GM18868 (cell line): ENCODE data around the gene EML4.

ENCODE experiments used
- ATAC-seq: cut with Tn5 transposase; IDR thresholded peaks from one replicate; pipeline ENCODE4 v1.9.1; 2021; ENCODE audit warnings: mild to moderate bottlenecking, moderate library complexity; ENCODE audit not compliant: unreplicated experiment

The EML4 gene

DNA sequence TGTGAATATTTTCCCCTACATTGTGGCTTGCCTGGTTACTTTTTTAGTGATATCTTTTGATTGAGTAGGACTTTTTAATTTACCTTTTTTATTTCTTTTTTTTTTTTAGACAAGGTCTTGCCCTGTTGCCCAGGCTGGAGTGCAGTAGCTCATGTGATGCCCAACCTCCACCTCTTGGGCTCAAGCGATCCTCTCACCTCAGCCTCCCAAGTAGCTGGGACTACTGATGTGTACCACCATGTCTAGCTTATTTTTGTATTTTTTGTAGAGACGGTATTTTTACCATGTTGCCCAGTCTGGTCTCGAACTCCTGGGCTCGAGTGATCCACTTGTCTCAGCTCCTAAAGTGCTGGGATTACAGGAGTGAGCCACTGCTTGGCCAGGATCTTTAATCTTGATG, 25.3 kb downstream of the EML4 start:
- no peak for ATAC-seq

GRCh38 chr2:42195559-42195958, 26.4 kb downstream of the EML4 start:
- ATAC-seq, result no peak

GRCh38 chr2:42196070-42196402, 26.9 kb downstream of the EML4 start:
- no peak for ATAC-seq

- peak; percentile 55 for ATAC-seq
Observed at GRCh38 chr2:42196403-42197267, 27.5 kb downstream of the EML4 start.

DNA sequence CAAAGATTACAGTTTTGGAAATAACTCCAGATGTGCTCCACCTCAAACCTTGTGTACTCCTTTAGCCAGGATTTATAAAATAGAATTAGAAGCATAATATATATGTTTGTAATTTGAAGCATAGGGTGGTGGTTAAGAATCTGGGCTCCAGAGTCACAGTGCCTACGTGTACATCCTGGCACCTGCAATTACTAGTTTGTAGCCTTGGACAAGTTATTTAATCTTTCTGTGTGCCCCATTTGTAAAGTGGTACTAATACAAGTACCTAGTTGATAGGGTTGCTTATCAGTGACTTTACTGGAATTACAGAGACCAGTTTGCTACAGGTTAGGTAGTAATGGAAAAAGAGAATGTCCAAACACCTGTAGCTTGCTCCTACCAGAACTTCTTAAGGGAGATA, 28.6 kb downstream of the EML4 start:
- no peak for ATAC-seq

DNA sequence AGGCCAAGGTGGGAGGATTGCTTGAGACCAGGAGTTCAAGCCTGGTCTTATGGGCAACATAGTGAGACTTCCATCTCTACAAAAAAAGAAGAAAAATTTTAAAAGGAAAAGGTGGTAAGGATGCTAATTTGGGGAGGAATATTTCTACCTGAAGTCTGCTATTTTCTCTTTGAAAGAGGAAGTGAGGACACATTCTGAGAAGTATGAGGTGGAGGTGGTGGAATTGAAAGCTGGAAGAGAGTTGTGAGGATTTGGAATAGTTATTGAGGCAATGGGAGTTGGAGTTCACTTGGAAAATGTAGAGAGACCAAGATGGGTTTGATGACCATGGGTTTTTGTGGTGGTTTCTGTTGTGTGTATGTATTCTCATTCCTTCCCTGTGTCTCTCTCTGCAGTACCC, 29.3 kb downstream of the EML4 start:
- ATAC-seq, result no peak

DNA sequence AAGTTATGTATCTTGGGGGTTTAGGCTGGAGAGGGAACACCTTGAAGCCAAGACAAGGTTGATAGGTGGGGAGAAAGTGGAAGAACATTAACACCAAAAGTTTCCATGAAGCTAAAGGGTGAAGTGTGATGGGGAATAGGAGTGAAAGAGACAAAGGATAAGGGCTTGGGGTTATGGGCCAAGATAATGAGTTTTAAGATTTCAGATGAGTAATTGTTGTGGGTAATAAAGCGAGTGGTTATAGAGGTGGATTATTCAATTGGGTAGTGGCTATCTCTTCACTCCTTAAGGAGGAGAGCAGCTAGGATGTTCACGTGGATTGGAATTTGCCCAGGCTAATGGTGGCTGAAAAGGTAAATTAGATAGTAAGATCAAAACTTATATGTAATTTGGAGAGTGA, 29.8 kb downstream of the EML4 start:
- ATAC-seq, result no peak

DNA sequence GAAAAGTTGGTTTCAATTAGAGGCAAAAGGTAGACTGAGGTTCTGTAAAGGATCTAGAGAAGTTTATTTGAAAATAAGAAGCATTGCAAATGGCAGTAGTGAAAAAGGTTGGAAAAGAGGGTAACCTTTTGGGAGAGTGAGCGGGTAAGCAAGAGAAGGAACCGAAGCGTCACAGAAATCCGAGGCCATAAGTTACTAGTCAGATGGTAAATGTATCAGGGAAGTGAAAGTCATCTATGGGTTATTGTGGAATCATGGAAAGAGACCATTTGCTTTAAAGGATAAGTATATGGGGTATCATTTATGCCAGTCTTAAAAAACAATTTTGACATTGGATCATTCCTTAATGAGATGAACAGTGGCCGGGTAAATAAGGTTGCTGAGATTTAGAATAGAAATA, 30.5 kb downstream of the EML4 start:
- no peak for ATAC-seq

- ATAC-seq, result no peak
Observed at GRCh38 chr2:42200926-42201855, 32.0 kb downstream of the EML4 start.

- ATAC-seq, result no peak
Observed at GRCh38 chr2:42202634-42203008, 33.5 kb downstream of the EML4 start.

DNA sequence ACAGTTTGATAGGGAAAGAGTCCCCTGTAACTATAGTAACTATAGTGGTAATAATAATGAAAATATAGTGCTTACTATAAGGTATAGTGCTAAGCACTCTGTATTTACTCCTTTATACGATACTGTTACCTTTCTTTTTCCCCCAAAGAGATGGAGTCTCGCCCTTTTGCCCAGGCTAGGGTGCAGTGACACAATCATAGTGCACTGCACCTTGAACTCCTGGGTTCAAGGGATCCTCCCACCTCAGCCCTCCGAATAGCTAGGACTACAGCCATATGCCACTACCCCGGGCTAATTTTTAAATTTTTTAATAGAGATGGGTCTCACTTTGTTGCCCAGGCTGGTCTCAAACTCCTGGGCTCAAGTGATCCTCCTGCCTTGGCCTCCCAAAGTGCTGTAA, 34.6 kb downstream of the EML4 start:
- ATAC-seq, result no peak

DNA sequence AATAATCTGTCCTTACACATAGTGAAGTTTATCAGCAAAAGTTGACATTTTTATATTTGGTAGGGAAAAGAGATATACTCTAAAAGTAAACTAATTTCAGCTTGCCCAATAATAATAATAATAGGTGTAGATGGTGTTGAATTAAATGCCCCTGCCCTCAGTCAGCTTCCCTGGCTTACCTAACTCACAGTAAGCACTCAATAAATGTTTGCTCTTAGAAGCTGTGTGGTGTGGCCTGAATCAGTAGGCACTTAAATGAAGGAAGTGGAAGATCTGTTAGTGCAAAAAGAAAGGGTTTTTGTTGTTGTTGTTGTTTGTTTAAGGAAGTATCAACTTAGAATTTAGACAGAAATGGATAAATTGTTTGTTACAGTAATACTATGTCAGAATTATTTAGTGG, 36.2 kb downstream of the EML4 start:
- ATAC-seq, result no peak

- ATAC-seq, result no peak
Observed at GRCh38 chr2:42207826-42208225, 38.7 kb downstream of the EML4 start.

GRCh38 chr2:42210203-42210602, 41.0 kb downstream of the EML4 start:
- no peak for ATAC-seq

DNA sequence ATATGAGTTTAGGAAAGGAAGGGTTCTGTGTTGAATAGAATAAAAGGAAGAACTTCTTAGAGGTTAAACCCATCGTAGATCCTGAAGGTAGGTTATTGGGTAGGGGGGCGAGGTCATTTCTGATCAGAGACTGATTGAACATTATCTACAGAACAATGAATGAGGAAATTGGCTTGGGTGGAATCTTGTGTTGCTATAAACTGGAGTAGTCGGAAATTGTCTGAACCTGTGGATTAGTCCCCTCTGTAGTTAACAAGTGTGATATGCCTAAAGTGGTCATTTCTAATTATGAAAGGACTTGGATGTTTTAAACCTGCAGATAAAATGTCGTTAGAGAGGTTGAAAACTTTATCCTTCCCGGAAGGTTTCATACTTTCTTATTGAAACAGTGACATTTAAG, 42.1 kb downstream of the EML4 start:
- ATAC-seq, result no peak

GRCh38 chr2:42214669-42215068, 45.5 kb downstream of the EML4 start:
- ATAC-seq, result no peak

- no peak for ATAC-seq
Observed at GRCh38 chr2:42216694-42217093, 47.5 kb downstream of the EML4 start.

DNA sequence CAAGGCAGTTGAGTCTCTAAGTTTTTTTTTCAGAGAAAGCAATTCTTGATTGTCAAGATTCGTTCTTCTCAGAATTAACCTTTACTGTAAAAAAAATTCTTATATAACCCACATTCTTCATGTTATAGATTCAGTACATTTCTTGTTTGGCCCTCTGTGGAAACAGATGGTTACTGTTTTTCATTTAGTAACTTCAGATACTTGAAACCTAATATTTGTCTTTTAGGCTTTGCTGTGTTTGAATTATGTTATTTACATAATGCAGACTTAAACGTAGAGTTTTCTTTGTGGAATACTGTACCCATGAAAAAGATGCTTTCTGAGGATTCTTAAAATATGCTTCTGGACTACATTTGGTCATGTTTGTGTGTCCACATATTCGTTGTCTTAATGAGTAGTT, 48.2 kb downstream of the EML4 start:
- ATAC-seq, result no peak

DNA sequence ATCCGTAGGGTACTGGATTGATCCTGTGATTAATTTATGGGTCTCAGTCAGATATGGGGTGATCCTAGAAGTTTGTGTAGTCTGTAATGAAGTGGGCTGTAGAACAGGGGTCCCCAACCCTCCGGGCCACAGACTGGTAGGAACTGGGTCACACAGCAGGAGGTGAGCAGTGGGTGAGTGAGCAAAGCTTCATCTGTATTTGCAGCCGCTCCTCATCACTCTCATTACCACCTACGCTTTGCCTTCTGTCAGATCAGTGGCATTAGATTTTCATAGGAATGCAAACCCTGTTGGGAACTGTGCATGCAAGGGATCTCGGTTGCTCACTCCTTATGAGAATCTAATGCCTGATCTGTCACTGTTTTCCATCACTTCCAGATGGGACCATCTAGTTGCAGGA, 48.8 kb downstream of the EML4 start:
- no peak for ATAC-seq

GRCh38 chr2:42218712-42219111, 49.6 kb downstream of the EML4 start:
- no peak for ATAC-seq

DNA sequence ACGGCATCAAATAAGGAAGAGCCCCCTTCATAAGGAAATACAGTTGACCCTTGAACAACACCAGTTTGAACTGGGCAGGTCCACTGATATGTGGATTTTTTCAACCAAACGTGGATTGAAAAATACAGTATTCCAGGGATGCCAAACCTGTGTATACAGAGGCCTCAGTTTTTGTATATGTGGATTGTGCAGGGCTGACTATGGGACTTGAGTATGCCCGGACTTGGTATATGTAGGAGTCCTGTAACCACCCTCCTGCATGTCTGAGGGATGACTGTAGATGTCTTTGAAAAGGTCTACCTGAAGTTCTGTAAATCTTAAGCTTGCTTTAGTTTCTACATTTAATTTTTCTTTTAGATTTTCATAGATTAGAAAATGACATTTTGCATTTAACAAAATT, 50.0 kb downstream of the EML4 start:
- no peak for ATAC-seq

- no peak for ATAC-seq
Observed at GRCh38 chr2:42220566-42220965, 51.4 kb downstream of the EML4 start.
